GM12891 (cell line): ENCODE results near the gene RETREG3.

Source experiments
- PAX5 ChIP-seq: IDR thresholded peaks from 2 replicates; pipeline ENCODE4 v1.6.1; 2011; ENCODE audit warnings: low read length, moderate library complexity, mild to moderate bottlenecking; ENCODE audit not compliant: insufficient read depth, severe bottlenecking
- POLR2A ChIP-seq: IDR thresholded peaks from 2 replicates; pipeline ENCODE4 v1.6.1; 2011; ENCODE audit warnings: low read depth, low read length, control low read depth
- POLR2AphosphoS5 ChIP-seq: IDR thresholded peaks from 2 replicates; pipeline ENCODE4 v1.6.1; 2011; ENCODE audit warnings: low read depth, low read length, control low read depth

- TF ChIP-seq POLR2A (no peak), POLR2AphosphoS5 (no peak), PAX5 (no peak)
Measured at GRCh38 chr17:42629411-42630009, 20.3 kb upstream of the RETREG3 start.
